LNCAP (cell line): ENCODE measurements around the gene MGAM2.

Experiments used
- CTCF ChIP-seq: fragments of 450-650 bp; IDR thresholded peaks from 2 replicates; pipeline ENCODE4 v1.5.1; 2017; ENCODE audit warnings: mild to moderate bottlenecking

MGAM2 gene

GRCh38 chr7:142089035-142089434, 22.5 kb upstream of the MGAM2 start:
- no peak for TF ChIP-seq CTCF

DNA sequence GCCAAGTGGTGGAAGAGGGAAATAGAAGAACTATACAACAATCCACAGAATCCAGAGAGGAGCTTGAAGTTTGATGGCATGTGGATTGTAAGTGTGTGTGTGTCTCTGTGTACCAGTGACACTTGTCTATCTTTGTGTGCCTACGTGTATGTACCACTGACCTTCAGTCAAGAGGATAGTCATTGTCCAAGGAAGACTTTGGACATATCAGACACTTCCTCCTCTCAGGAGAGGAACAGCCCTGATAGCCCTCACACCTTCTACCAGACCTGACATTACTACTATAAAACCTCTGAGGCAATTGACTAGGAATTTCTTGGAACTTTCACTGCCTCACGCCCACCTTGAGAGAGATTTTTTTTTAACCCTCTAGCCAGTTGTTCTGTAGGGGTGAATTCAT, 19.6 kb upstream of the MGAM2 start:
- TF ChIP-seq CTCF = no peak

DNA sequence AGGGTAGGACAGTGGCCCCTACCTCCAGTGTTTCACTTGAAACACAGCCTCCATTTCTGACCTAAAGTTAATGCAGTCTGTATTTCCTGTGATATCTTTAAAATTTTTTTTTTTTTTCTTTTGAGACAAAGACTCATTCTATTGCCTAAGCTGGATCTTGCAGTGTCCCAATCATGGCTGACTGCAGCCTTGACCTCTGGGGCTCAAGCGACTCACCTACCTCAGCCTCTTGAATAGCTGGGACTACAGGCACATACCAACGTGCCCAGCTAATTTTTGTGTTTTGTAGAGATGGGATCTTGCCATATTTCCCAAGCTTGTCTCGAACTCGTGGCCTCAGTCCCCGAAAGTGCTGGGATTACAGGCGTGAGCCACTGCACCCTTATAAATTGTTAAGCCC, 16.7 kb upstream of the MGAM2 start:
- no peak for TF ChIP-seq CTCF

GRCh38 chr7:142097571-142097970, 13.9 kb upstream of the MGAM2 start:
- TF ChIP-seq CTCF = no peak

DNA sequence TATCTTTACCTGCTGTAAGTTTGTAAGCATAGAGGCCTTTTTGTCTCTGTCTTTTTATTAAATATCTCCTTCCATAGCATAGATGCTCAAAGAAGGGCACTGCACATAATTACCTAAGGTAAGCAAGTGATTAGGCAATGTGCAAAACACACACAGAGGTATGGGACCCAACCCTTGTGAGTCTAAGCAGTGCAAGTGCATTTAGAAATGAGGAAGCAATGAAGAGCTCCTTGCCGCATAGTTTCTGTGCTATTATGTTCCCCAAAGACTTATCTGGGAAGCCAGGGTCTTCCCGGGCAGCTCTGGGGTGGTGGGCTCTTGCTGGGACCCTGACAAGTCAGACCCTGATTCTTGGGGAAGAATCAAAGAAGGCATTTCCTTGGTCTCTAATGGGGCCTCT, 13.5 kb upstream of the MGAM2 start:
- no peak for TF ChIP-seq CTCF

- no peak for TF ChIP-seq CTCF
Measured at GRCh38 chr7:142100634-142101033, 10.9 kb upstream of the MGAM2 start.

DNA sequence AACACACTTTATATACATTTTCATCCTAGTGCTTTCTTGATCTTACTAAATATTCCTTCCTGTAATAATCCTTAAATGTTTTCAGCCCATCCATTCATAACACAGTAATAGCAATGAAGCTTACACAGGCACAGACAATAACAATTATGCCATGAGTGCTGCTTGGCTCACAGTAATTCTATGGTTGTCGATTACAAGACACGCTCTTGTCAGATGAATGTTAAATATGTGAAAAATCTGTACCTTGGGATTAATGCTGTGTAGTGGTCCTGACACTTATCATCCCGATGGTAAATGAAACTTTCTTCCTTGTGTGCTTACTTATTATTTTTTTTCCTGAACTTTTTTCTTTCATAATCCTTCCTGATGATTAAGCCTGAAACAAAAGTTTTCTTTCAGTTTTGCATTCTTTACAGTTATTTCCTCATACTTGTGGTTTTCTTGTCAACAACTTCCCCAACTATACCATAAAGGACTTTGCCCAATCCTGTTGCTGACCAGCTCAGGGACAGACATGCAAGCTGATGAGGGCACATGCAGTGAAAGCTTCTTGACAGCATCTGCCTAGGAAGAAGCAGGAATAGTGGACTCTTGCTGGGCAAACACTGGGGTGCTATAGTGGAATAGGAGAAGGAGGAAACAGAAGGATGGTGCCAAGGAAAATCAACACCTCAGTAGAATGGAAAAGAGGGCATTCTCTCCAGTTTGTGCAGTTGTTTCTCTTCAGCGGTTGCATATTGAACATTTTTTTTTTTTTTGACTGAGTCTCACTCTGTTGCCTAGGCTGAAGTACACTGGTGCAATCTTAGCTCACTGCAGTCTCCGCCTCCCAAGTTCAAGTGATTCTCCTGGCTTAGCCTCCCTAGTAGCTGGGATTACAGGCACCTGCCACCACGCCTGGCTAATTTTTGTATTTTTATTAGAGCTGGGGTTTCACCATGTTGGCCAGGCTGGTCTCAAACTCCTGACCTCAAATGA, 6.7 kb upstream of the MGAM2 start:
- TF ChIP-seq CTCF = no peak
